DOHH2 (cell line): Measurements from ENCODE around the gene ARAP3.
"Not testable (repeated sequence)": the region's sequence is repeated elsewhere in the genome, so short reads cannot be mapped to it uniquely, and the experiment has no call there.

ENCODE experiments used
- CTCF ChIP-seq: fragments of 200-600 bp; sonication (generic); IDR thresholded peaks from one replicate; pipeline ENCODE4 v1.5.1; 2014; ENCODE audit warnings: antibody characterized with exemption, mild to moderate bottlenecking, low read depth, low read length; ENCODE audit not compliant: poor library complexity, severe bottlenecking
- EZH2phosphoT487 ChIP-seq: fragments of 200-600 bp; sonication (generic); IDR thresholded peaks from 2 replicates; pipeline ENCODE4 v1.6.1; 2017; ENCODE audit warnings: borderline replicate concordance, mild to moderate bottlenecking, antibody characterized with exemption, low read length, moderate library complexity, mixed read lengths

- not testable (repeated sequence) for TF ChIP-seq CTCF, EZH2phosphoT487
These were observed 43.1 kb upstream of the ARAP3 start for GRCh38 chr5:141725174-141725573.
